ENCODE results near the gene ANO4.

DNA sequence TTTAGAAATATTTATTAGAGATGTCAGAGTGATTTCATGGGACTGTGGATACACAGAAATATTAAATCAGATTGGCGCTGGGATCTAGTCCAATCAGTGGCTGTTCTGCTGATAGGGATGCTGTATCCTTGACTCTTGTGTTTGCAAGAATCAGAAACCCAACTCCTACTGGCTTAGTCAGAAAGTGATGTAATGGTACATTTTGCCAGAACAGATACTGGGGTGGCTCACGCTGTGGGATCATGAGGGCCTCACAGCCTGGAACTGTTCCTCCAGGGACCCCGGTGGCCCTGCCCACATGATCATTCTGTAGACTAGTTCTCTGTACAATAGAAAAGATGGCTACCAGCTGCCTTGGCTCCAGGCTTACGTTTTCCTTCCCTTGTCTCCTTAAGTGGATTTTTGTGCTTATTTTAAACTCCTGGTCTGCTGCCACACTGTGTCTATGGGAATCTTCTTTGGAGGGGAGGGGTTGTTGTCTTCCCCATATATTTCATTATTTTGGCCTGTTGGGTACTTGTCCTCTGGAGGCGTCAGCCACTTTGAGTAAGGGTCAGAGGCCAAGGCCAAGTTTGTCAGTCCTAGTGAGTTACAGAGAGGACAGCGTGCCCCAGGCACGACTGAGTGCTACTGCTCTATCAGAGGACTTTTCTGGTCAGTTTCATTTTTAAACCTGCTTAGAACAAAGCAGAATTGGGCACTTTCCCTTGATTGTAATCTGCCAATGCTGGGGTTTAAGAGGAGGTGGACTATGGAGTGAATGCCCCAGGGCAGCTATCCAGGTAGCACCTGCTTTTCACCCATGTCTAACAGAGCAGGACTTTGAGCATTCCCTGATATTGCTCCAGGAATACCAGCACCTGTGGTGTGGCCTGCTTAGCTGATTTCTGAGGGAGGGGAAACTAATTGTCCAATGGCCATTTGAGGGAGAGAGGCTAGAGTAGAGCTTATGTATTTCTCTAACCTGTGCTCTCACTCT is 251.2 kb downstream of the ANO4 start:
- TF ChIP-seq, protein P1, sequence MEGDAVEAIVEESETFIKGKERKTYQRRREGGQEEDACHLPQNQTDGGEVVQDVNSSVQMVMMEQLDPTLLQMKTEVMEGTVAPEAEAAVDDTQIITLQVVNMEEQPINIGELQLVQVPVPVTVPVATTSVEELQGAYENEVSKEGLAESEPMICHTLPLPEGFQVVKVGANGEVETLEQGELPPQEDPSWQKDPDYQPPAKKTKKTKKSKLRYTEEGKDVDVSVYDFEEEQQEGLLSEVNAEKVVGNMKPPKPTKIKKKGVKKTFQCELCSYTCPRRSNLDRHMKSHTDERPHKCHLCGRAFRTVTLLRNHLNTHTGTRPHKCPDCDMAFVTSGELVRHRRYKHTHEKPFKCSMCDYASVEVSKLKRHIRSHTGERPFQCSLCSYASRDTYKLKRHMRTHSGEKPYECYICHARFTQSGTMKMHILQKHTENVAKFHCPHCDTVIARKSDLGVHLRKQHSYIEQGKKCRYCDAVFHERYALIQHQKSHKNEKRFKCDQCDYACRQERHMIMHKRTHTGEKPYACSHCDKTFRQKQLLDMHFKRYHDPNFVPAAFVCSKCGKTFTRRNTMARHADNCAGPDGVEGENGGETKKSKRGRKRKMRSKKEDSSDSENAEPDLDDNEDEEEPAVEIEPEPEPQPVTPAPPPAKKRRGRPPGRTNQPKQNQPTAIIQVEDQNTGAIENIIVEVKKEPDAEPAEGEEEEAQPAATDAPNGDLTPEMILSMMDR (IDR thresholded peaks at IDR 0.05) = no peak
- no peak for TF ChIP-seq POLR2A (IDR thresholded peaks at IDR 0.05)
- no peak for TF ChIP-seq EP300 (IDR thresholded peaks at IDR 0.05)

All from ovary (tissue), 3 donors.